NCI-H2227 treated with DMSO at 0.1 percent for 48 hours (cell line): ENCODE results near the gene NHSL2.
"Not testable (repeated sequence)": the region's sequence is repeated elsewhere in the genome, so short reads cannot be mapped to it uniquely, and the experiment has no call there.

Experiments
- DNase-seq: peaks from one replicate; lab custom pipeline; 2025; lab: John Stamatoyannopoulos, UW

Gene NHSL2

GRCh38 chrX:72043636-72044035, 133.0 kb downstream of the NHSL2 start:
- DNase-seq = no peak

DNA sequence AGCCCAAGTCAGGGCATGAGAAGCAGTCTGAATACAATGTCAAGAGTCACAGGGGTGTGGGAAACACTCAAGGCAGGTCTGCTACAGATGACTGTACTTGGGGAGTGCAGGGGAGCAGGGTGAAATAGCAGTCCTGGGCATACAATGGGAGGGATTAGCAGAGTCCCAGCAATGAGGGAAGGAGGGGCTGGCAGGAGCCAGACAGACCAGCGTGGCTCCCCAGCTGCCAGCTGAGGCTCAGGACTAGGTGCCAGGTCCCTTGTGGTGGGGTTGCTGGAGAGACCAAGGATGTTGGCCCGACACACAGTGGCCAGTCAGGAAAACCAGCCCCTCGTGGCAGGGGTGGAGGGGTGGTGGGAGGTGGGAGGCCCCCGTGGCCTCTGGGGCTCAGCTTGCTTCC, 134.5 kb downstream of the NHSL2 start:
- no peak for DNase-seq

- DNase-seq = no peak
Observed at GRCh38 chrX:72045552-72046277, 135.1 kb downstream of the NHSL2 start.

DNA sequence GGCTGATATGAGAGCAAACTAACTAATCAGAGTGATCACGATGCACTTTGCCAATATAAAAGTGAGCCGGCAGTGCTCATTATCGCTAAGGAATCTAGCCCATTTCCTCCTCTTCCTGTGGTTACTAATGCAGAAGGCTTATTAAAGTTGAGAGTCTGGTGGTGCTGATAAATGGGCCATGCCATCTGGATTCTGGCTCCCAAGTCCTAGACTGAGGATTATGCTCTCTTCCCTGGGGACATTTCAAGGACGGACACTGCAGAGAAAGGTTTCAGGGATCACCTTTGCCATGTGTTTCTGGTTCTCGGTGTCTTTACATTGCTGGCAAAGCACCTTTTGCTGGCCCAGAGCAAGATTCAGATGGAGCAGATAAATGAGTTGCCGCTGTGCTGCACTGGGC, 135.8 kb downstream of the NHSL2 start:
- DNase-seq = no peak

GRCh38 chrX:72048510-72049455, 138.1 kb downstream of the NHSL2 start:
- peak; percentile 14 for DNase-seq

DNA sequence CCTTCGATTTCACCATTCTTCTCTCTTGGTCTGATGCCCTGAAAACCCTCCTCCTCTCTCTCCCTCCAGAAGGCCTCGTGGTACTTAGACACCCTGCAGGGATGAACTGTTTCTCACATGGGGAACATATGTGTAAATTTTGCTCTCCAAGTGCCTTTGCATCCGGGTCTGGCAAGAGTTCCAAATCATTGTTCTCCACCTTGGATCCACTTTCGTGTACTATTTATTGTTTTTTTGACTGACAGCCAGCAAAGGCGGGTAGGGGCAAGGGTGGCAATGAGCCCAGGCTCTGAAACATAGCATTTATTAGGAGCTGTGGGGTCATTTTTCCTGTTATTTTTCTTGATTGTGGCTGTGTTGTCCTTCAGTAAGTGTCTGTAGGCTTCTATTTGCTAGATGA, 139.4 kb downstream of the NHSL2 start:
- DNase-seq = no peak

- no peak for DNase-seq
Observed at GRCh38 chrX:72051589-72051988, 140.9 kb downstream of the NHSL2 start.

GRCh38 chrX:72052415-72053090, 141.9 kb downstream of the NHSL2 start:
- DNase-seq = no peak

DNA sequence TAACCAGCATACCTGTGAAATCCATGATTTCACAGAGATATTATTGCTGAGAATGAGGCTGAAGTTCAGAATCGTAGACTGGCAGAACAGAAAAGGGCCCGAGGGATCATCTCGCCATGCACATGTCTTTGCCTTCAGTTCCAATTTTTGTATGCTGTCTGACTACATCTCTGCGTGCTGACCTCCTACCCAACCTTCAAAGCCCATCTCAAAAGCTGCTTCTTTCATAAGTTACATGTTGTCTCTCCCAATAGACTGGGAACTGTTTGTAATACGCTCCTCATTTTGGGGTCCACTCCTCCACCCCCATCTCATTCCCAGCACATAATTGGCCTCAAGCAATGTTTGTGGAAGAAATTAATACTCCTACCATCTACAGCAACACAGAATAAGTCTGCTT, 142.9 kb downstream of the NHSL2 start:
- no peak for DNase-seq

DNA sequence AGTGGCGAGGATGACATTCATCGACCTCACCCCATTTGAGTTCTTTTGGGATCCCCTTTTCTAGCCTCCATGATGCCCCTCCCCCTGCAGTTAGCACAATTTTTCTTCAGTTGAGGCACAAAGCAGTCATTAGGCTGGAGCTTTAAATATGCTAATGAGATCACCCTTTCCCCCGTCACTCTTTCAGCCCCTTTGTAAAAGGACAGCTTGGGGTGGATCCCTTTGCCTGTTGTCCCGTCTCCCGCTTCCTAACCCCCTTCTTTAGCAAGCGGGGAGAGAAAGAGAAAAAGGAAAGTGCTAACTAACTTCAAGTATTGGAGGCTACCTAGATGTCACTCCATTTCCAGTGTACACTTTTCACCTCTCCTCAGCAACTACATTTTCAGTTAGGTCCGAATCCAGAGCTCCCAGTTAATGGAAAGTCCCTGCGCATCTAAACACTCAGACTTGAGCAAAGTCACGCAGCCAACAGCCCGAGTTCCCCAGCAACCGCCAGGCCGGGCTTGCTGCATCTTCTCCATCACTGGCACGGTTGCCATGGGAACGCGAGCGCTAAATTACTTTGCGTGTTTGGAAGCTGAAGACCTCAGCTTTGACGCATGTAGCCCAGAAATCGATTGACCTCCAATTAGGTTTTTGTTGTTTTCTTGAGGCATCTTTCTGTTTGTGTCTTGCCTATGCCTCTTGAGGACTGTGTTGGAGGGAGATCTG, 144.3 kb downstream of the NHSL2 start:
- DNase-seq = peak; percentile 87

GRCh38 chrX:72057331-72057730, 146.7 kb downstream of the NHSL2 start:
- no peak for DNase-seq

- no peak for DNase-seq
Observed at GRCh38 chrX:72057849-72058248, 147.2 kb downstream of the NHSL2 start.

DNA sequence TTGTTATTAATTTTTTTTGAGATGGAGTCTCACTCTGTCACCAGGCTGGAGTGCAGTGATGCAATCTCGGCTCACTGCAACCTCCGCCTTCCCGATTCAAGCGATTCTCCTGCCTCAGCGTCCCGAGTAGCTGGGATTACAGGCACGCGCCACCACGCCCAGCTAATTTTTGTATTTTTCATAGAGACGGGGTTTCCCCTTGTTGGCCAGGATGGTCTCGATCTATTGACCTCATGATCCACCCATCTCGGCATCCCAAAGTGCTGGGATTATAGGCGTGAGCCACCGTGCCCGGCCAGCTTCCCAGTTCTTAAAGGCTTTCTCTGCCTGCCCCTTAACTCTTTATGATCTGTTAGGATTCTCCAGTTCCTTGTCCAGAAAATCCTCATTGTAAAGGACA, 147.7 kb downstream of the NHSL2 start:
- DNase-seq = not testable (repeated sequence)

DNA sequence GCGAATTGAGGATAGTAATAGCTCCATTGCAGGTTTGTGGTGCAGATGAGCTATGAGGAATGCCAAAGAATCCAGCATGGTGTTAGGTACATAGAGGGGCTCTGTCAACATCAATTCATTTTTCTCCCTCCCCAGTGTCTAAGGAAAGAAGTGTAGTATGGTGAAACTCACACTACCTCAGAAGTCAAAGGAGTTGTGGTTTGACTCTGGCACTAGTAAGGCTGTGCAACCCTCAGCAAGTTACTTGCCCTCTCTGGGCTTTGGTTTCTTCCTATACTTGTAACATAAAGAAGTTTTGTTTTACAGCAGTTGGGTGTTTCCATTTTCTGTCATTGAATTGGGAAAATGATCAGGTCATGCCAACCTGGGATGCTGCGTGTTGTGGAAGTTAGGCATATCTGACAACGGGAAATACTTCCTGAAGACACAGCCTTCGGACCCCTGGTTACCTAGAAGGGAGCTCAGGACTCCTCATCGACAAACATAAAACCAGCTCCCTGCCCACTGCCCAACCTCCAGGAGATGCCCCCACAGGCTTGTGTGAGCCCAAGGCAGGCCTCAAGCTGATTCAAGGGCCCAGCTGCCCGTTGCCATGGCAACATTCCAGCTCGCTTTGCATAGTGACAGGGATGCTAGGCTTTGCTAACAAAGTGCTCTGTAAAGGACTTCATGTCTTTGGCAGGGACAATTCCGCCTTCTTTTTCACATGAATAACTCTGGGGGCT, 149.7 kb downstream of the NHSL2 start:
- DNase-seq = peak; percentile 66

GRCh38 chrX:72060921-72061490, 150.4 kb downstream of the NHSL2 start:
- DNase-seq = no peak

GRCh38 chrX:72062916-72063315, 152.3 kb downstream of the NHSL2 start:
- no peak for DNase-seq

- peak; percentile 5 for DNase-seq
Observed at GRCh38 chrX:72069350-72070160, 158.9 kb downstream of the NHSL2 start.

DNA sequence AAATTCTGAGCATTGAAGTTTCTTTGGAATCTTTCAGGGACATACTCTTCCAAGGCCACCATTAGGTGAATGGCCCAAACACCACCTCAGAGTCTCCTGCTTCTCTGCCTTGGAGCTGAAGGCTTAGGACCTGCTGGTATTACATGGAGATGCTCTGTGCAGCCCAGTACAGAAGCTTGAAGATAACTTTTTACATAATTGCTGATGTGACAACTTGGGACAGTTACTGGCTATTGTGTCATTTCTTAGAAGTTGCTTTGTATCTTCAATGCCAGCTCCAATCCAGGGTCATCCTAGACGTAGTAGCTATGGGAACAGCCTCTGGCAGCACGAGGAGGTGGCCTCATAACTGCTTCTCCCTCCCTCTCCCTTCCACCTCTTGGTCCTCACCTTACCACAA, 160.6 kb downstream of the NHSL2 start:
- no peak for DNase-seq

DNA sequence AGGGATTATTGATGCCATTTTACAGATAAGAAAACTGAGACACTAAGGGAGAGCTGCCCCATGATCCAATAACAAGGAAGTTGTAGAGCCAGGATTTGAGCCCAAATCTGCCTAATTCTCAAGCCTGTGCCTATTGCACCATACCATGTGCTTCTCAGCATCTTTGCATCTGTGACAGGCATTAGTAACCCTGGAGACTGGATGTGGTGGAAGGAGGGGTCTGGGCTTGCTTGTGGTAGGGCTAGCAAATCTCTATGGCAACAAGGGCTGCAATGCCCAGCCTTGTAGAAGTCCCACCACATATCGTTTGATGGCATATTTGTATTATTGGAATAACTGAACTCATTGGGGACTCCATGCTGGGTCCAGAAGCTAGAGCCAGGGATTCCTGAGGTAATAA, 163.0 kb downstream of the NHSL2 start:
- no peak for DNase-seq

DNA sequence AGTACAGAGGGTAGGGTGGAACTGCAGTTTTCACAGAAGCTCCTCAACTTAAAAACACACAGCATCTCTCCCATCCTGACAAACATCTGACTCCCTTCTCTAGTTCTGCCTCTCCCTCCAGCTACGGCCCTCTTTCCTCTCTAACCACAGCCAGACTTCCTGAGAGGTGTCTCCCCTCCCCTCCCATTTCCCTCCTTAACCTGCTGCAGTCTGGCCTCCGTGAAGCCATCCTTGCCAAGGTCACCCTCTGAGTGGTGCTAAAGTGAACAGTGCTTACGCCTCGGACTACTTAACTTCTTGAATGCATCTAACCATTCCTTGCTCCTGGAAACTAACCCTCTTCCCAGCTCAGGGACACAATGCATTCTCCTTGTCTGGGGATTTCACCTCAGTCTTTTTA, 167.8 kb downstream of the NHSL2 start:
- no peak for DNase-seq
